ENCODE data around the gene AFF2. TPM values are rescaled to one million over a fixed set of nuclear protein-coding genes. Genes with fewer than 3 reads are reported as not detected.

AFF2 gene
- total and polyA plus RNA-seq, 2 donors from 2014 or later, result 0.09 to 5.7 TPM

- no peaks in the 10 kb centered on the region for H3K27me3 ChIP-seq (ENCODE audit: control insufficient read depth, insufficient read depth, low read length)
- H3K27ac ChIP-seq (ENCODE audit: low read depth in 2 of 2, low read length in 2 of 2), result no peak overlapping the region
- DNase-seq (no peak), FAIRE-seq (peak; percentile 27)
- H3K36me3 ChIP-seq (ENCODE audit: control insufficient read depth in 2 of 3, insufficient read depth in 3 of 3, low read length in 3 of 3), result no peaks in the 10 kb centered on the region
- H3K4me3 ChIP-seq (ENCODE audit: low read length in 3 of 3), result no peak overlapping the region
- no peak overlapping the region for H3K9ac ChIP-seq (ENCODE audit: low read length in 3 of 3)
- H3K4me1 ChIP-seq (ENCODE audit: control insufficient read depth in 2 of 3, insufficient read depth in 2 of 3, low read depth in 1 of 3, low read length in 3 of 3), result no peaks in the 10 kb centered on the region
- H3K9me3 ChIP-seq (ENCODE audit: control insufficient read depth in 2 of 3, insufficient read depth in 1 of 3, low read length in 3 of 3), result no peaks in the 10 kb centered on the region
- intact Hi-C loops (cut with DNase I), result no loop called here
- no peak for TF ChIP-seq CTCF (IDR thresholded peaks at IDR 0.05; ENCODE audit: borderline replicate concordance, extremely low read depth, insufficient read depth)
Measured at GRCh38 chrX:148523303-148524080, 23.1 kb downstream of the AFF2 start.

- peak; percentile 88 for FAIRE-seq
- DNase-seq, result no peak
- Histone ChIP-seq H3K27me3 (ENCODE audit: control insufficient read depth, insufficient read depth, low read length) (no peaks in the 10 kb centered on the region), H3K36me3 (ENCODE audit: control insufficient read depth in 2 of 3, insufficient read depth in 3 of 3, low read length in 3 of 3) (no peaks in the 10 kb centered on the region), H3K9me3 (ENCODE audit: control insufficient read depth in 2 of 3, insufficient read depth in 1 of 3, low read length in 3 of 3) (no peaks in the 10 kb centered on the region), H3K4me1 (ENCODE audit: control insufficient read depth in 2 of 3, insufficient read depth in 2 of 3, low read depth in 1 of 3, low read length in 3 of 3) (no peaks in the 10 kb centered on the region), H3K27ac (ENCODE audit: low read depth in 2 of 2, low read length in 2 of 2) (no peak overlapping the region), H3K9ac (ENCODE audit: low read length in 3 of 3) (no peak overlapping the region), H3K4me3 (ENCODE audit: low read length in 3 of 3) (no peak overlapping the region)
- peak; percentile 22 for TF ChIP-seq CTCF (IDR thresholded peaks at IDR 0.05; ENCODE audit: borderline replicate concordance, extremely low read depth, insufficient read depth)
- intact Hi-C loops (cut with DNase I), result no loop called here
Measured at GRCh38 chrX:148530464-148531077, 30.2 kb downstream of the AFF2 start.

- Histone ChIP-seq H3K9ac (ENCODE audit: low read length in 3 of 3) (no peak overlapping the region), H3K27me3 (ENCODE audit: control insufficient read depth, insufficient read depth, low read length) (no peaks in the 10 kb centered on the region), H3K36me3 (ENCODE audit: control insufficient read depth in 2 of 3, insufficient read depth in 3 of 3, low read length in 3 of 3) (no peaks in the 10 kb centered on the region), H3K4me3 (ENCODE audit: low read length in 3 of 3) (no peak overlapping the region), H3K27ac (ENCODE audit: low read depth in 2 of 2, low read length in 2 of 2) (no peak overlapping the region), H3K4me1 (ENCODE audit: control insufficient read depth in 2 of 3, insufficient read depth in 2 of 3, low read depth in 1 of 3, low read length in 3 of 3) (no peaks in the 10 kb centered on the region), H3K9me3 (ENCODE audit: control insufficient read depth in 2 of 3, insufficient read depth in 1 of 3, low read length in 3 of 3) (no peaks in the 10 kb centered on the region)
- FAIRE-seq, result no peak
- DNase-seq, result no peak
- intact Hi-C loops (cut with DNase I), result no loop called here
- TF ChIP-seq CTCF (IDR thresholded peaks at IDR 0.05; ENCODE audit: borderline replicate concordance, extremely low read depth, insufficient read depth), result no peak
Measured at GRCh38 chrX:148534291-148534690, 33.9 kb downstream of the AFF2 start.
